Fibroblast of skin of back (primary cell): ENCODE data around the gene CPNE5.

ENCODE experiments used
- DNase-seq: peaks from one replicate; pipeline ENCODE4 v3.0.0-alpha.2; 2013

CPNE5 gene

DNA sequence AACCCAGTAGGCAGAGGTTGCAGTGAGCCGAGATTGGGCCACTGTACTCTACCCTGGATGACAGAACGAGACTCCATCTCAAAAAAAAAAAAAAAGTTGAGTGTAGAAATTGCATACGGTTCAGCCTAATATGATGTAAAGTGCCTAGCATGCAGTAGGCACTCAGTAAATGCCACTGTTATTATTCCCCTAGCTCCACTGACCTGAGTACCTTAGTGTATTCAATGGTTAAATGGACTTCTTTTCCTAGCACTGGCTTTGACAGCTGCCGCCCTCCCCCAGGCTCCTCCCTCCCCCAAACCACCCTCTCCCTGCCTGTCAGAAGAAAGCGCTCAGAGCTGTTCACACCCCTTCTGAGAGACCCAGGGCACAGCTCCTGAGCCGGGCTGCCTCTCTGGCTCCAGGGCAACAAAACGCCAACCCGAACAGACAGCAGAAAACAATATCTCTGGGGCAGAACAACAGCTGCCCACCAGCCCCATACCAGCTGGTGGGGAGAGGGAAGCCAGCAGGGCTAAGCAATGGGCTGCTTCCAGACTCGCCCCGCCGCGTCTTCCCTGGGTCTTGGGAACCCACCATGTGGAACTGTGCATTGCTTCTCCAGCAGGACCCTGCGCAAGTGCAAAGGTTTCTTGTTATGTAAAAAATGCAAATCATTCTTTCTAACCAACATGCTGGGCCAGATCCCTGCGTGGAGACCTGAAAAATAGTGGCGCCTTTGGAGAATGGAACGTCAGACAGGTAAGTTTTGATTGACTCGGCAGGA, 4.5 kb downstream of the CPNE5 start:
- no peak for DNase-seq

DNA sequence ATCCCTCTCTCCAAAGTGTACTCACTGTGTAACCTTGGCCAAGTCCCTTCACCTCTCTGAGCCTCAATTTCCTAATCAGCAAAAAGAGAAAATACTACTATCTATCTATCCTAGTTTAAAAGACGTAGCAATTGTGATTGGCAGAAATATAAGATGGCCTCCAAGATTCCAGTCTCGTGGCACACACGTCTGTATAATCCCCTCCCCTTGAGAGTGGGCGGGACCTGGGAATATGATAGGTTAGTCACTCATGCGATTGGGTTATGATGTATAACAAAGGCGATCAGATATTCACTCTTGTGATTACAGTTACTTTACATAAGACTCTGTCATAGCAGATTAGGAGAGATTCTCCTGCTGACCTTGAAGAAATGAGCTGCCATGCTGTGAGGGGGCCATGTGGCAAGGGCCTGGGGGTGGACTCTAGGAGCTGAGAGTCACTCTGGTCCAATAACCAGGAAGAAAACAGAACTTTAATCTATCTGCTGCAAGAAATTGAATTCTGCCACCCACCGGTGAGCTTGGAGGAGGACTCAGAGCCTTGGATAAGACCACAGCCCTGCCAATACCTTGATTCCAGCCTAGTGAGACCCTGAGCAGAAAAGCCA, 6.0 kb downstream of the CPNE5 start:
- DNase-seq = no peak

- no peak for DNase-seq
These were observed 6.9 kb downstream of the CPNE5 start for GRCh38 chr6:36832313-36832712.

DNA sequence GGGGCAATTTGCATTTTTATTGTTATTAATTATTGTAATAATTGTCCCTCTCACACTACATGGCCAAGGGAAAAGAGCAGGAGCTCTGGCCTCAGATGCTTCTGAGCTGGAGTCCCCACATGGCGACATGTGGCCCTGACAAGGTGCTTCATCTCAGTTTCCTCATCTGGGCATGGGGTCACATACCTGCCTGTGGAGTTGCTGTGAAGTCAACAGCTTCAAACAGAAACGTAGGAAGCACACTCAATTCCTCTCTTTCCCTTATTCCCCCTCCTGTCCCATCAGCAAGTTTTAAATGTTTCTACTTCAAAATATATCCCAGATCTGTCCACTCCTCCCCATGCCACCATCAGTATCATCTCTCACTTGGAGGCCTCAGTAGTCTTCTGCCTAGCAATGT, 8.7 kb downstream of the CPNE5 start:
- no peak for DNase-seq

DNA sequence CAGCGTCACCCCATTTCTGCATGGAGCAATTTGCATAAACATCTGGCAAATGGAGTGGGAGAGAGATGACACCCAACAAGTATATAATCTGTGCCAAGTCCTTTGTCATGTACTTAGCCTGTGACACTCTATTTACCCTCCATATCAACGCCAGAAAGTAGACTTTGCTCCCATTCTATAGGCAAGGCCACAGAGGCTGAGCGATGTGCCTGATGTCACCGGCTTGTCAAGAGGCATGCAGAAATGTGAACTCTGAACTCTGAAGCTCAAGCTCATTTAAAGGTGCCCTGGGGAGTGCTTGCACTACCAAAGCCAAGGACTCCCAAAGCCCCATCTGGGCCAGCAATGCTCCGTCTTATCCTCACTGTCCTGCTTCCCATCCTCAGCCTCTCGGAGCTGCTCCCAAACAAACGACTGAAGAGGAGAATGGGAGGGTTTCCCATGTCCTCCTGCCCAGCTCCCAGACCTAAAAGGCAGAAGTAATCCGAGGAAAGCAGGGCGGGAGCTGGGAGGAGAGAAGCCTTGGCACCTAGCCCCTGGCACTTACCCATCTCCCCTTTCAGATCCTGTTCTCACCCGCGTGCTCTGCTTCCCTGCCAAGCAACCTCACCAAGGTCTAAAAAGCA, 9.2 kb downstream of the CPNE5 start:
- no peak for DNase-seq

GRCh38 chr6:36827261-36828079, 11.8 kb downstream of the CPNE5 start:
- peak; percentile 84 for DNase-seq

DNA sequence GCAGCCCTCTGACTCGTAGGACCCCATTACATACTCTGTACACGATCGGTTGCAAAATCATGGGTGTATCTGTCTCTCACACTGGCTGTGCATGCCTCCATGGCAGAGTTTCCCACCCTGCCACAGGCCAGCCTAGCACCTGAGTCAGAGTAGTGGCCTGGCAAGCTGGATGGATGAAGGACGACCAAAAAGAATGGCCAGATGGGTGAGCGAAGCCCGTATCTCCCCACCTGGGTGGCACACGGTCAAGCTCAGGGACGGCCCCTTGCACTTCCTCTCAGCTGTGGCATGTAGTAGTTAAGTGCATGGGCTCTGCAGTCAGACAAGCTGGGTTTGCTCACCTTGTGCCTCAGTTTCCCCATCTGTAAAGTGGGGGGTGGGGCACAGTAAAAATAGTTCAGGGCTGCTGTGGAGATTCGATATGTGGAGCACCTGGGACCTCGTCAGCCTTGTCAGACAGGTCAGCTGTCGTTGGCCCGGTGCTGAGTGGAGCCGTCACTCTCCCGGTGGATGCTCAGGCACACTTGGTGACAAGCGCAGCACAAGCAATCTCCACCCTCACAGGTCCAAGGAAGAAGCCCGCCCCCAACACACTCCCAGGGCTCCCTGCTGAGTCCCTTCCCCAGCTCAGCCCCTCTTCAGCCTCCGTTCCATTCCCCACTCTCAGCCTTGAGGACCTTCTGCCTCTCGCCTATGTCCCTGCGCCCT, 12.6 kb downstream of the CPNE5 start:
- no peak for DNase-seq

DNA sequence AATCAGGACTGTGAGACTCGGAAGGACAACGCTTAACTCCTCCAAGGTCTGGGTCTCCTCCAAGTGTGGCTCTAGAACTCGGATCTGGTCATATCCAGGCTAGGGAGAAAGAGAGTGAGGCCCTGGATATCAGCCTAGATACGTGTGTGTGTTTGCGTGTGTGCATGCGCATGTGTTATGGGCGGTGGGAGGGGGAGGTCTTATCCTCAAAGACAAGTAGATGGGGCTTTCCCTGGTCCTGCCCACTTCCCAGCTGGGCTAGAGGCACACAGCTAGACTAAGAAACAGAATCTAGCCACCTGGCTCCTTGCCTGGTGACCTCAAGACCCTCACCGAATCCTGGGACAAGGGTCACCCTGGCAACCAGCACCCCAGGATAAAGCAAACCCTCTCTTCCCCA, 13.2 kb downstream of the CPNE5 start:
- no peak for DNase-seq

DNA sequence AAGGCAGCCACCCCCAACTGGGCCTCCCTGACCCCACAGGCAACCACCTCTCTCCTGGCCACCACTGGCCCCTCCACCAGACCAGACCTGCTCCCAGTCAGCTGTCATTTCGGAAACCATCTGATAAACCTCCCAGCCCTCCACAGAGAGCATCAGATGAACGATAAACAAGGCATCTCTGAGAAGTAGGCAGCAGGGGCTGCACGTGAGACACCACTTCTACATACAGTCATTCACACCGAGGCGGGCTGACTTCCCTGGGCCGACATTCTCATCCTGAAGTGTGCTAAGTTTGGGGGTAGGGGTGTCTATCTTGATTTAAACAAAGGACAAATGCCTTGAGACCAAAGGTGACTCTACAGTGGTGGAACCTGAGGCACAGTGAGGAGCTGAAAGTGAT, 13.8 kb downstream of the CPNE5 start:
- no peak for DNase-seq

DNA sequence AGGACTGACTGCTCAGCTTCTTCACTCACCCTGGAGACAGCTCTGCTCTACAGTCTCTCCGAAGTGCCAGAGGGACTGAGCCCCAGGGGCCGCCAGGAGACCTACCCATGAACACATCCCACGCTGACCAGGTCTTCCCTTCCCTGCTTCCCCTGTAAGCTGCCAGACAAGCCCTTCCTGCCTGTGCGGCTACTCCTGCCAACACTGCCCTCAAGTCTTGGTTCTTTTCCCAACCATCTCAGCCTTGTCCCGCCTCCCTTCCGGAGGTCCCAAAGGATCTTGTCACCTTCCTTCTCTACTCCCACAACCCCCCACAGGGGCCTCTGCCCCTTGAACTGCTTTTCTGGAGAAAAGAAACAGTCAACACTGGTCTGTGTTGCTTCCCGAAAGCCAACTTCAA, 15.0 kb downstream of the CPNE5 start:
- DNase-seq = no peak

DNA sequence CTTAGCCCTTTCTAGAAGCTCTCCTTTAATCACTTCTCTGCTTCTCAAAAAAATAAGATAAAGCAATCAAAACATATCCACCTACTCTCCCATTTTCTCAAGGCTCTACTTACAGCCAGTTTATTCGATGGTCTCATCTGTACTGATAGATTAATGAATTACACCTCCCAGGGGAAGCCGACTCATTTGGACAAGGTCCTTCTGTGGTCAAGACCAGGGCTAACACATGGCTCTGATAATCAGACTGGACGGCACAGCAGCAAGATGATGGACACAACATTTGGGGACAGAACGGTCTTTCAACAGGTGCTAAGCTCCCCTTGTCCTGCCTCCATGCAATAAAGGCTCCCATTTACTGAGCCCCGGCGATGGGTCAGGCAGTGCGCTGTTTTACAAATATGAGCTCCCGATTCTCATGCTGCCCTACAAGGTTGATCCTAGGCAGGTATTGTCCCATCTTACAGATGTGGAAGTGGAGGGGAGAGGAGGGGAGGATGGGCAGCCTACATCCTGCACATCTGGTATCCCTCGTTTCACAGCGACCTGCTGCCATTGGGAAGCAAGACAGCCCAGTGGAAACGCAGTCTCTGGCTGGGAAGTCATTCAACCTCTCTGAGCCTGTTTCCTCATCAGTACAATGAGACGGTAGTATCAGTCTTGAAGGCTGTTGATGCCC, 15.7 kb downstream of the CPNE5 start:
- no peak for DNase-seq

DNA sequence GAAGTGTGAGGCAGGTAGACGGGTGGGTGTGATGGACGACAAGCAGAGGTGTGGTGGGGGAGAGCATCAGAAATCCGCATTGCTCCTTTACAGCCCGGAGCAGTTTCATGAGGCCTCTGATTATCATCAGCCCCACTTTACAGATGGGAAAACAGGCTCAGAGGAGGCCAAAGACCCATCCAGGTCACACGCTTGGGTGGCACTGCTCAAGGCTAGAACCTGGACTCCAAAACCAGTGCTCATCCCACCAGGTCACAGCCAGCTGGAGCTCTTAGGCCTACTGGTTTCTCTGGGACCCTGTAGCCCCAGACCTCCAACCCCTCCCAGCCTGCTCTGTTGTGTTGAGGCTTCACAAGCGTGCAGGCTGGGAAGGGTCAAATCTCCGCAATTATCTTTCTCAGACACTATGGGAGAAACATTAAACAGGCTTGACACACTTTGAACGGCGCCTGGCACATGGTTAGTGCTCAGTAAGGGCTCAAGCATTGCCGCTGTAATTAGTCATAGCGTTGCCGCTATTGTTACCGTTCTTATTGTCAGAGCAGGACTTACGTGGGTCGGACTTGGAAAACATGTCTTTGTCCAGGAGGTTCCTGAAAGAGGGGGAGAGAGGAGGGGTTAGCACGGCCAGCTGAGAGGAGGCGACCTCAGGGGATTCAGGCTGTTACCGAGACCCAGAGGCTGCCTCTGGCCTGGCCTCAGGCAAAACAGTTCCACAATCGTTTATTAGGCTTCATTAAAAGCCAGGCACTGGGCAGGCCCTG, 16.6 kb downstream of the CPNE5 start:
- no peak for DNase-seq

- no peak for DNase-seq
These were observed 17.5 kb downstream of the CPNE5 start for GRCh38 chr6:36821581-36822335.

GRCh38 chr6:36820700-36821580, 18.3 kb downstream of the CPNE5 start:
- peak; percentile 62 for DNase-seq

- DNase-seq = no peak
These were observed 20.5 kb downstream of the CPNE5 start for GRCh38 chr6:36818756-36819155.

DNA sequence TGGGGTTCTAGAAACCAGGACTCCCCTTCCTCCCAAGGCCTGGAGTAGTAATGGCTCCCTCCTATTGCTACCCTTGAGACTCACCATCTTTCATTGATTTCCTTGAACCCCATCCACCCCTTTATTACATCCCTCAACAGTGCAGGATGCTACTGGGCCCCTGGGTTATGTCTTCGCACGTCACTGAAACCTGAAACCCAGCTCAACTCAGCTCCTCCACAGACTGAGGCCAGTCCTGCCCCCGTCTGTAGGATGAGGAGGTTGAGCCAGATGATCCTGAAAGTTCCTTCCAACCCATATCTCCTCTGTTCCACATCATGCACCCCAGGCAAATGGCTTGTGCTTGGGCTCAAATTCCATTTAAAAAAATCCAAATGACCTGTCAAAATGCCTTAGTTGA, 21.4 kb downstream of the CPNE5 start:
- no peak for DNase-seq

GRCh38 chr6:36817176-36817817, 21.9 kb downstream of the CPNE5 start:
- no peak for DNase-seq

- no peak for DNase-seq
These were observed 23.1 kb downstream of the CPNE5 start for GRCh38 chr6:36815962-36816735.
